ENCODE results near the gene LILRA6.

GRCh38 chr19:54193011-54193410 is 49.6 kb downstream of the LILRA6 start:
- TF ChIP-seq, protein P1, sequence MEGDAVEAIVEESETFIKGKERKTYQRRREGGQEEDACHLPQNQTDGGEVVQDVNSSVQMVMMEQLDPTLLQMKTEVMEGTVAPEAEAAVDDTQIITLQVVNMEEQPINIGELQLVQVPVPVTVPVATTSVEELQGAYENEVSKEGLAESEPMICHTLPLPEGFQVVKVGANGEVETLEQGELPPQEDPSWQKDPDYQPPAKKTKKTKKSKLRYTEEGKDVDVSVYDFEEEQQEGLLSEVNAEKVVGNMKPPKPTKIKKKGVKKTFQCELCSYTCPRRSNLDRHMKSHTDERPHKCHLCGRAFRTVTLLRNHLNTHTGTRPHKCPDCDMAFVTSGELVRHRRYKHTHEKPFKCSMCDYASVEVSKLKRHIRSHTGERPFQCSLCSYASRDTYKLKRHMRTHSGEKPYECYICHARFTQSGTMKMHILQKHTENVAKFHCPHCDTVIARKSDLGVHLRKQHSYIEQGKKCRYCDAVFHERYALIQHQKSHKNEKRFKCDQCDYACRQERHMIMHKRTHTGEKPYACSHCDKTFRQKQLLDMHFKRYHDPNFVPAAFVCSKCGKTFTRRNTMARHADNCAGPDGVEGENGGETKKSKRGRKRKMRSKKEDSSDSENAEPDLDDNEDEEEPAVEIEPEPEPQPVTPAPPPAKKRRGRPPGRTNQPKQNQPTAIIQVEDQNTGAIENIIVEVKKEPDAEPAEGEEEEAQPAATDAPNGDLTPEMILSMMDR (IDR thresholded peaks at IDR 0.05): no peak
- TF ChIP-seq POLR2A (IDR thresholded peaks at IDR 0.05): no peak
